ENCODE measurements around the gene ST6GAL1.

Gene ST6GAL1

GRCh38 chr3:187085021-187085666 is 154.8 kb downstream of the ST6GAL1 start:
- no peak for TF ChIP-seq CTCF (IDR thresholded peaks at IDR 0.05; ENCODE audit: low read depth, low read length)

GRCh38 chr3:187085933-187086332 is 155.6 kb downstream of the ST6GAL1 start:
- TF ChIP-seq CTCF (IDR thresholded peaks at IDR 0.05; ENCODE audit: low read depth, low read length) = no peak
- H3K4me3 ChIP-seq (ENCODE audit: low read depth, low read length) = no peak overlapping the region

More at GRCh38 chr3:187085021-187085666, 154.8 kb downstream of the ST6GAL1 start:
- H3K4me3 ChIP-seq (ENCODE audit: low read depth, low read length) = no peak overlapping the region

- no peak for TF ChIP-seq CTCF (IDR thresholded peaks at IDR 0.05; ENCODE audit: low read depth, low read length)
- H3K4me3 ChIP-seq (ENCODE audit: low read depth, low read length) = no peak overlapping the region
Observed at GRCh38 chr3:187086831-187087230, 156.5 kb downstream of the ST6GAL1 start.

GRCh38 chr3:187088701-187089100 is 158.4 kb downstream of the ST6GAL1 start:
- no peak for TF ChIP-seq CTCF (IDR thresholded peaks at IDR 0.05; ENCODE audit: low read depth, low read length)

GRCh38 chr3:187093320-187093719 is 163.0 kb downstream of the ST6GAL1 start:
- no peak for TF ChIP-seq CTCF (IDR thresholded peaks at IDR 0.05; ENCODE audit: low read depth, low read length)
- no peak overlapping the region for H3K4me3 ChIP-seq (ENCODE audit: low read depth, low read length)

More at GRCh38 chr3:187088701-187089100, 158.4 kb downstream of the ST6GAL1 start:
- no peak overlapping the region for H3K4me3 ChIP-seq (ENCODE audit: low read depth, low read length)

- no peak for TF ChIP-seq CTCF (IDR thresholded peaks at IDR 0.05; ENCODE audit: low read depth, low read length)
- no peak overlapping the region for H3K4me3 ChIP-seq (ENCODE audit: low read depth, low read length)
Observed at GRCh38 chr3:187098923-187099512, 168.7 kb downstream of the ST6GAL1 start.

Measured in WI38 (cell line).